Measurements from ENCODE around the gene CASD1.

DNA sequence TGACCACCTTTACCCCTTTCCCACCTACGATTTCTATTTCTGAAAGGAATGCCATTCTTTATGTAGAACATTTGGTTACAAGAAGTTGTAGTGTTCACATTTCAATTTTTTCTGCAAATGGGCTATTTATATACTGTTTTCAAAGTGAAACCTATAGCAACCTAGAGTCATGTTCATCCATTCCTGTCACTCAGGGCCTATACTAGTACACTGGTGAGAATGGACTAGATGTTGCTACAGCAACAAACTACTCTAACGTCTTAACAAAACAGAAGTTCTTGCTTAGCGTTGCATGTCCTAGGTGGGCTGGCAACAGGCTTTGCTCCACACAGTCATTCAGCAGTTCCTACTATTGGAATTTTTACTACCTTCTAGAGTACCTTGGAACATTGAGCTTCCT lies 16.3 kb downstream of the CASD1 start:
- no peak for TF ChIP-seq CTCF (IDR thresholded peaks at IDR 0.05; ENCODE audit: low read depth, low read length, poor library complexity, severe bottlenecking)
- TF ChIP-seq EZH2phosphoT487 (IDR thresholded peaks at IDR 0.05; ENCODE audit: borderline replicate concordance, low read length), result no peak
